CD14-positive monocyte (primary cell): ENCODE data around the gene ULK3. TPM values are rescaled to one million over a fixed set of nuclear protein-coding genes. Genes with fewer than 3 reads are reported as not detected.

Experiments used
- DNase-seq, 3 donors: peaks; one replicate each; pipeline ENCODE4 v3.0.0-alpha.2; 2011 to 2022
- H2AFZ ChIP-seq: 2 replicates; pipeline ENCODE4 v1.6.0; 2012; ENCODE audit warnings: mild to moderate bottlenecking, low read depth, low read length, inconsistent platforms; ENCODE audit not compliant: insufficient read depth, poor library complexity, severe bottlenecking
- H3K27ac ChIP-seq, 2 donors: 1 replicate in 1 of 2; 2 replicates in 1 of 2; pipeline ENCODE4 v1.5.1; 2012 to 2013; ENCODE audit warnings: low read length in 2 of 2, control low read depth in 1 of 2, inconsistent platforms in 1 of 2, low read depth in 1 of 2, mild to moderate bottlenecking in 1 of 2
- H3K27me3 ChIP-seq, 2 donors: one replicate each; pipeline versions ENCODE4 v1.6.0 to v1.6.1; 2011 to 2013; ENCODE audit warnings: low read length in 2 of 2; ENCODE audit not compliant: control insufficient read depth in 2 of 2, insufficient read depth in 2 of 2
- H3K36me3 ChIP-seq, 2 donors: replicated peaks in 1 of 2; 1 replicate in 1 of 2; 2 replicates in 1 of 2; pipeline versions ENCODE4 v1.5.1 to v1.6.1; 2012 to 2013; ENCODE audit warnings: low read length in 2 of 2, control low read depth in 1 of 2, inconsistent platforms in 1 of 2, mild to moderate bottlenecking in 1 of 2; ENCODE audit not compliant: insufficient read depth in 2 of 2, control insufficient read depth in 1 of 2
- H3K4me1 ChIP-seq, 2 donors: 1 replicate in 1 of 2; 2 replicates in 1 of 2; pipeline versions ENCODE4 v1.5.1 to v1.6.1; 2012 to 2013; ENCODE audit warnings: low read length in 2 of 2, control low read depth in 1 of 2, inconsistent platforms in 1 of 2, mild to moderate bottlenecking in 1 of 2, moderate library complexity in 1 of 2; ENCODE audit not compliant: insufficient read depth in 2 of 2, control insufficient read depth in 1 of 2
- H3K4me2 ChIP-seq: replicated peaks from 2 replicates; pipeline ENCODE3; 2012; ENCODE audit warnings: low read length, moderate library complexity, mild to moderate bottlenecking; ENCODE audit not compliant: poor library complexity, severe bottlenecking; ENCODE audit errors: extremely low read depth
- H3K4me3 ChIP-seq, 3 experiments: fragments of 200-600 bp in 1 of 3; sonication (generic) in 1 of 3; replicated peaks in 1 of 3; 1 replicate in 2 of 3; 2 replicates in 1 of 3; pipeline ENCODE4 v1.5.1; 2011 to 2013; ENCODE audit warnings: low read length in 3 of 3, mild to moderate bottlenecking in 3 of 3, control low read depth in 2 of 3, low read depth in 2 of 3, inconsistent platforms in 1 of 3, moderate library complexity in 1 of 3
- H3K79me2 ChIP-seq: 2 replicates; pipeline ENCODE4 v1.6.0; 2012; ENCODE audit warnings: mild to moderate bottlenecking, control low read depth, inconsistent platforms, low read length, moderate library complexity; ENCODE audit not compliant: insufficient read depth
- H3K9ac ChIP-seq: 2 replicates; pipeline ENCODE4 v1.6.0; 2017; ENCODE audit warnings: low read length, mild to moderate bottlenecking; ENCODE audit not compliant: insufficient read depth, poor library complexity, severe bottlenecking
- H3K9me3 ChIP-seq, 2 donors: replicated peaks in 1 of 2; 1 replicate in 1 of 2; 2 replicates in 1 of 2; pipeline versions ENCODE4 v1.5.1 to v1.6.1; 2012 to 2013; ENCODE audit warnings: low read length in 2 of 2, control low read depth in 1 of 2; ENCODE audit not compliant: control insufficient read depth in 1 of 2, insufficient read depth in 1 of 2
- H4K20me1 ChIP-seq: 2 replicates; pipeline ENCODE4 v1.6.0; 2012; ENCODE audit warnings: mild to moderate bottlenecking, low read length, control low read depth, moderate library complexity; ENCODE audit not compliant: insufficient read depth
- H3K27ac Mint-ChIP-seq, 7 donors: one replicate each; pipeline ENCODE4 v1.8.0; 2020; ENCODE audit warnings: mild to moderate bottlenecking in 7 of 7, mixed read lengths in 7 of 7, moderate library complexity in 6 of 7, inconsistent platforms in 2 of 7
- H3K27me3 Mint-ChIP-seq, 3 donors: one replicate each; pipeline ENCODE4 v1.8.0; 2021 to 2022; ENCODE audit warnings: low read depth in 3 of 3, mild to moderate bottlenecking in 3 of 3, mixed read lengths in 3 of 3, moderate library complexity in 3 of 3, inconsistent platforms in 1 of 3
- H3K36me3 Mint-ChIP-seq, 2 donors: one replicate each; pipeline ENCODE4 v1.8.0; 2020; ENCODE audit warnings: mixed read lengths in 2 of 2, inconsistent platforms in 1 of 2, mild to moderate bottlenecking in 1 of 2
- H3K4me1 Mint-ChIP-seq: one replicate; pipeline ENCODE4 v1.8.0; 2020; ENCODE audit warnings: mild to moderate bottlenecking, mixed read lengths
- H3K4me3 Mint-ChIP-seq, 2 donors: one replicate each; pipeline ENCODE4 v1.8.0; 2020; ENCODE audit warnings: mild to moderate bottlenecking in 2 of 2, mixed read lengths in 2 of 2, moderate library complexity in 1 of 2
- H3K9me3 Mint-ChIP-seq, 7 donors: one replicate each; pipeline ENCODE4 v1.8.0; 2020 to 2022; ENCODE audit warnings: mixed read lengths in 7 of 7, mild to moderate bottlenecking in 6 of 7, moderate library complexity in 6 of 7, inconsistent platforms in 2 of 7
- CTCF ChIP-seq: fragments of 200-600 bp; IDR thresholded peaks from one replicate; pipeline ENCODE4 v1.8.0; 2022; ENCODE audit warnings: antibody characterized with exemption, mild to moderate bottlenecking
- WGBS: methylation state at CpG from one replicate; pipeline ENCODE4 v1.1.5; 2013; ENCODE audit warnings: missing lambda C conversion rate; ENCODE audit not compliant: insufficient coverage; 5-methylcytosine and 5-hydroxymethylcytosine counted together
- intact Hi-C, 2 donors: fragments of 100-400 bp; cut with micrococcal nuclease; formaldehyde crosslinking; loops; one replicate each; pipeline versions ENCODE4 v1.15.0 to v1.15.1; 2023
- polyA plus RNA-seq, 3 donors: library from polyadenylated mRNA; depleted of rRNA in 1 of 3; unstranded in 2 of 3; stranded (reverse) in 1 of 3; fragments of 300-500 nt in 2 of 3; fragments of >200 nt in 1 of 3; fragmentation: Illumina TruSeq in 2 of 3; gene quantifications; 1 replicate in 2 of 3; 2 replicates in 1 of 3; pipeline ENCODE4 v1.2.3, GENCODE V29; 2012 to 2021

ULK3 gene
- polyA plus RNA-seq, 3 donors = 9.4 to 58.7 (median 16.0) TPM

- WGBS = 3% methylated on average over 21 of the region's 44 CpGs
- peaks cover 3% of the 10 kb centered on the region for H3K4me1 Mint-ChIP-seq
Observed at GRCh38 chr15:74826364-74826819, 16.6 kb downstream of the ULK3 start, which contains the start of gene CPLX3. TSS of gene CPLX3 (plus strand) at chr15:74826627. CDS start at chr15:74826704, 77 bp downstream.

GRCh38 chr15:74825866-74826265 is 17.1 kb downstream of the ULK3 start:
- intact Hi-C loops = no loop called here
- H3K36me3 Mint-ChIP-seq = no peaks in the 10 kb centered on the region
- Histone ChIP-seq H3K36me3 (no peaks in the 10 kb centered on the region), H3K9ac (no peak overlapping the region), H3K4me3 (no peak overlapping the region), H3K27ac (no peak overlapping the region), H3K27me3 (peaks cover 4 to 33% of the 10 kb centered on the region in 2 donors), H4K20me1 (no peaks in the 10 kb centered on the region), H2AFZ (no peak overlapping the region), H3K9me3 (no peaks in the 10 kb centered on the region), H3K79me2 (no peaks in the 10 kb centered on the region), H3K4me1 (peaks cover 0 to 9% of the 10 kb centered on the region in 2 donors), H3K4me2 (no peak overlapping the region)
- no peak for TF ChIP-seq CTCF
- no CpG with 5 or more reads among the region's 10 CpGs for WGBS
- no peak for DNase-seq
- peaks cover 28 to 36% (median 36%) of the 10 kb centered on the region in 3 donors for H3K27me3 Mint-ChIP-seq
- H3K4me3 Mint-ChIP-seq = no peak overlapping the region
- peaks cover 7% of the 10 kb centered on the region for H3K4me1 Mint-ChIP-seq
- no peak overlapping the region for H3K27ac Mint-ChIP-seq
- H3K9me3 Mint-ChIP-seq = peaks cover 0 to 2% (median 0%) of the 10 kb centered on the region in 7 donors

More at GRCh38 chr15:74826364-74826819, 16.6 kb downstream of the ULK3 start, which contains the start of gene CPLX3:
- H3K9ac ChIP-seq = no peak within 1 kb of the TSS
- peaks cover 28 to 36% (median 36%) of the 10 kb centered on the region in 3 donors for H3K27me3 Mint-ChIP-seq
- no peaks in the 10 kb centered on the region for H4K20me1 ChIP-seq
- H3K4me1 ChIP-seq = peaks cover 0 to 3% of the 10 kb centered on the region in 2 donors
- H3K36me3 ChIP-seq = no peaks in the 10 kb centered on the region
- H3K4me2 ChIP-seq = no peak within 1 kb of the TSS
- no peaks in the 10 kb centered on the region for H3K9me3 ChIP-seq
- H3K36me3 Mint-ChIP-seq = no peaks in the 10 kb centered on the region
- intact Hi-C loops = no loop called here
- no peaks in the 10 kb centered on the region for H3K79me2 ChIP-seq
- TF ChIP-seq CTCF = no peak
- H3K27me3 ChIP-seq = peaks cover 4 to 33% of the 10 kb centered on the region in 2 donors
- no peak within 1 kb of the TSS for H3K27ac Mint-ChIP-seq
- no peak within 1 kb of the TSS for H3K27ac ChIP-seq
- no peak for DNase-seq
- no peak within 1 kb of the TSS for H2AFZ ChIP-seq
- peaks cover 0 to 2% (median 0%) of the 10 kb centered on the region in 7 donors for H3K9me3 Mint-ChIP-seq
- no peak within 1 kb of the TSS for H3K4me3 ChIP-seq
- peak within 1 kb of the TSS in 1 of 2 donors; percentile 50 for H3K4me3 Mint-ChIP-seq
